H9 (cell line): ENCODE data around the gene PIM3. TPM values are rescaled to one million over a fixed set of nuclear protein-coding genes. Genes with fewer than 3 reads are reported as not detected.

Experiments used
- DNase-seq: peaks from one replicate; pipeline ENCODE4 v3.0.0-alpha.2; 2017
- H2AFZ ChIP-seq: one replicate; pipeline ENCODE4 v1.6.1; 2013; ENCODE audit warnings: mild to moderate bottlenecking, low read length, control low read depth, moderate library complexity
- H2AK5ac ChIP-seq: 2 replicates; pipeline ENCODE4 v1.6.1; 2013; ENCODE audit warnings: low read length, control low read depth, mixed read lengths; ENCODE audit not compliant: insufficient read length
- H2BK120ac ChIP-seq: one replicate; pipeline ENCODE4 v1.6.1; 2013; ENCODE audit warnings: low read depth, mild to moderate bottlenecking, low read length, control low read depth, inconsistent platforms; ENCODE audit not compliant: poor library complexity, severe bottlenecking
- H2BK12ac ChIP-seq: 2 replicates; pipeline ENCODE4 v1.6.1; 2013; ENCODE audit warnings: low read length, control low read depth, mixed read lengths, low read depth; ENCODE audit not compliant: insufficient read length
- H2BK15ac ChIP-seq: 2 replicates; pipeline ENCODE4 v1.6.1; 2013; ENCODE audit warnings: low read depth, low read length, control low read depth
- H2BK20ac ChIP-seq: one replicate; pipeline ENCODE4 v1.6.1; 2013; ENCODE audit warnings: low read depth, mild to moderate bottlenecking, low read length, control low read depth, inconsistent platforms; ENCODE audit not compliant: poor library complexity, severe bottlenecking
- H2BK5ac ChIP-seq: 2 replicates; pipeline ENCODE4 v1.6.1; 2013; ENCODE audit warnings: low read length, control low read depth, mixed read lengths; ENCODE audit not compliant: insufficient read length
- H3K14ac ChIP-seq: 2 replicates; pipeline ENCODE4 v1.6.1; 2013; ENCODE audit warnings: low read length, control low read depth; ENCODE audit not compliant: insufficient read depth
- H3K18ac ChIP-seq: 2 replicates; pipeline ENCODE4 v1.6.1; 2013; ENCODE audit warnings: low read depth, mild to moderate bottlenecking, mixed read lengths, low read length, control low read depth; ENCODE audit not compliant: insufficient read length
- H3K23ac ChIP-seq: 2 replicates; pipeline ENCODE4 v1.6.1; 2013; ENCODE audit warnings: low read length, control low read depth, mixed read lengths, low read depth; ENCODE audit not compliant: insufficient read length
- H3K23me2 ChIP-seq: 2 replicates; pipeline ENCODE4 v1.6.1; 2013; ENCODE audit warnings: low read depth, mild to moderate bottlenecking, mixed read lengths, low read length, control low read depth; ENCODE audit not compliant: insufficient read length, poor library complexity, severe bottlenecking
- H3K27ac ChIP-seq: 2 replicates; pipeline ENCODE4 v1.5.1; 2013; ENCODE audit warnings: low read length, control low read depth, mixed read lengths, low read depth; ENCODE audit not compliant: insufficient read length
- H3K27me3 ChIP-seq: 2 replicates; pipeline ENCODE4 v1.6.1; 2013; ENCODE audit warnings: low read length, control low read depth, inconsistent platforms; ENCODE audit not compliant: insufficient read depth
- H3K4ac ChIP-seq: 2 replicates; pipeline ENCODE4 v1.6.1; 2013; ENCODE audit warnings: low read depth, mild to moderate bottlenecking, control low read depth, inconsistent platforms, low read length, moderate library complexity
- H3K4me1 ChIP-seq: 2 replicates; pipeline ENCODE4 v1.6.1; 2013; ENCODE audit warnings: low read length, control low read depth, inconsistent platforms; ENCODE audit not compliant: insufficient read depth
- H3K4me2 ChIP-seq: 2 replicates; pipeline ENCODE4 v1.6.1; 2013; ENCODE audit warnings: low read length, control low read depth, mixed read lengths; ENCODE audit not compliant: insufficient read length, insufficient read depth
- H3K56ac ChIP-seq: 2 replicates; pipeline ENCODE4 v1.6.1; 2013; ENCODE audit warnings: low read depth, mild to moderate bottlenecking, mixed read lengths, low read length, control low read depth; ENCODE audit not compliant: insufficient read length
- H3K79me1 ChIP-seq: 2 replicates; pipeline ENCODE4 v1.6.1; 2013; ENCODE audit warnings: low read depth, mild to moderate bottlenecking, moderate library complexity, low read length, control low read depth, inconsistent platforms; ENCODE audit not compliant: insufficient read depth, poor library complexity, severe bottlenecking
- H3K79me2 ChIP-seq: 2 replicates; pipeline ENCODE4 v1.6.1; 2013; ENCODE audit warnings: low read length, control low read depth, inconsistent platforms; ENCODE audit not compliant: insufficient read depth
- H3K9ac ChIP-seq: 2 replicates; pipeline ENCODE4 v1.6.1; 2013; ENCODE audit warnings: low read length, control low read depth, mixed read lengths; ENCODE audit not compliant: insufficient read length; ENCODE audit errors: extremely low read depth
- H3K9me3 ChIP-seq: one replicate; pipeline ENCODE4 v1.6.1; 2013; ENCODE audit warnings: low read depth, low read length, inconsistent platforms; ENCODE audit not compliant: control insufficient read depth
- H3T11ph ChIP-seq: one replicate; pipeline ENCODE4 v1.6.1; 2013; ENCODE audit warnings: mild to moderate bottlenecking, low read length, control low read depth, inconsistent platforms
- H4K20me1 ChIP-seq: one replicate; pipeline ENCODE4 v1.6.1; 2013; ENCODE audit not compliant: control insufficient read depth, insufficient read length, insufficient read depth
- H4K5ac ChIP-seq: 2 replicates; pipeline ENCODE4 v1.6.1; 2013; ENCODE audit warnings: low read depth, mild to moderate bottlenecking, mixed read lengths, low read length, control low read depth; ENCODE audit not compliant: insufficient read length
- H4K8ac ChIP-seq: replicated peaks from 2 replicates; pipeline ENCODE4 v1.6.1; 2013; ENCODE audit warnings: low read length, control low read depth, mixed read lengths, low read depth; ENCODE audit not compliant: insufficient read length
- H4K91ac ChIP-seq: 2 replicates; pipeline ENCODE4 v1.6.1; 2013; ENCODE audit warnings: low read depth, mild to moderate bottlenecking, moderate library complexity, mixed read lengths, low read length, control low read depth; ENCODE audit not compliant: insufficient read length
- H3K27ac Mint-ChIP-seq, 3 experiments: 2 replicates in 2 of 3; 3 replicates in 1 of 3; pipeline ENCODE4 v1.8.0; 2020 to 2021; ENCODE audit warnings: mixed read lengths in 3 of 3, mild to moderate bottlenecking in 1 of 3, moderate library complexity in 1 of 3
- H3K27me3 Mint-ChIP-seq: 2 replicates; pipeline ENCODE4 v1.8.0; 2021; ENCODE audit warnings: low read depth, mild to moderate bottlenecking, moderate library complexity, mixed read lengths
- H3K36me3 Mint-ChIP-seq, 3 experiments: 2 replicates in 2 of 3; 3 replicates in 1 of 3; pipeline ENCODE4 v1.8.0; 2020 to 2021; ENCODE audit warnings: low read depth in 3 of 3, mixed read lengths in 3 of 3; ENCODE audit not compliant: insufficient read depth in 1 of 3
- H3K4me1 Mint-ChIP-seq, 2 experiments: 2 replicates each; pipeline ENCODE4 v1.8.0; 2020; ENCODE audit warnings: mixed read lengths in 2 of 2
- H3K4me3 Mint-ChIP-seq, 2 experiments: 2 replicates in 1 of 2; 3 replicates in 1 of 2; pipeline ENCODE4 v1.8.0; 2020 to 2021; ENCODE audit warnings: mild to moderate bottlenecking in 2 of 2, mixed read lengths in 2 of 2, moderate library complexity in 1 of 2
- H3K9me3 Mint-ChIP-seq, 2 experiments: 2 replicates in 1 of 2; 3 replicates in 1 of 2; pipeline ENCODE4 v1.8.0; 2020; ENCODE audit warnings: mild to moderate bottlenecking in 2 of 2, mixed read lengths in 2 of 2, moderate library complexity in 1 of 2
- CTCF ChIP-seq: fragments of 200-600 bp; sonication (generic); conservative IDR thresholded peaks from 3 replicates; pipeline ENCODE4 v1.8.0; 2021; ENCODE audit warnings: antibody characterized with exemption, mild to moderate bottlenecking
- WGBS: extraction: QIAGEN DNeasy Blood & Tissue Kit; methylation state at CpG from one replicate; pipeline ENCODE4 v1.1.7; 2013; ENCODE audit warnings: missing lambda C conversion rate, low lambda C conversion rate, mixed read lengths; ENCODE audit not compliant: insufficient read length; ENCODE audit errors: extremely low coverage; 5-methylcytosine and 5-hydroxymethylcytosine counted together
- total RNA-seq: library from RNA; stranded (reverse); gene quantifications from 2 replicates; pipeline ENCODE4 v1.2.1, GENCODE V29; 2021

The PIM3 gene
- total RNA-seq, 1 experiment from 2014 or later = 43.4 TPM

- H2BK15ac ChIP-seq = no peak overlapping the region
These were observed 10.7 kb upstream of the PIM3 start for GRCh38 chr22:49949914-49950292.

More at GRCh38 chr22:49949914-49950292, 10.7 kb upstream of the PIM3 start:
- no peaks in the 10 kb centered on the region for H3K9me3 ChIP-seq
- H3T11ph ChIP-seq = no peak overlapping the region
- no peak overlapping the region for H3K9ac ChIP-seq
- no peaks in the 10 kb centered on the region for H3K79me1 ChIP-seq
- no peak overlapping the region for H3K18ac ChIP-seq
- H3K27ac ChIP-seq = no peak overlapping the region
- no peak overlapping the region for H3K4ac ChIP-seq
- H4K8ac ChIP-seq = no peak overlapping the region
- Mint-ChIP-seq H3K36me3 (no peaks in the 10 kb centered on the region), H3K4me3 (no peak overlapping the region), H3K27me3 (no peaks in the 10 kb centered on the region), H3K27ac (peak overlapping the region in 1 of 3 experiments; percentile 52; a peak in 1 of 7 replicates), H3K9me3 (no peaks in the 10 kb centered on the region), H3K4me1 (peaks cover 13 to 30% of the 10 kb centered on the region in 2 experiments)
- H3K14ac ChIP-seq = no peak overlapping the region
- DNase-seq = no peak
- no peak overlapping the region for H4K91ac ChIP-seq
- H3K4me2 ChIP-seq = no peak overlapping the region
- WGBS = no CpG with 5 or more reads among the region's 11 CpGs
- no peak overlapping the region for H2AK5ac ChIP-seq
- no peak overlapping the region for H3K23ac ChIP-seq
- no peak overlapping the region for H2BK5ac ChIP-seq
- H2BK20ac ChIP-seq = no peak overlapping the region
- no peaks in the 10 kb centered on the region for H3K27me3 ChIP-seq
- no peaks in the 10 kb centered on the region for H3K4me1 ChIP-seq
- TF ChIP-seq CTCF = no peak
- no peaks in the 10 kb centered on the region for H4K20me1 ChIP-seq
- no peak overlapping the region for H4K5ac ChIP-seq
- H2AFZ ChIP-seq = no peak overlapping the region
- H2BK12ac ChIP-seq = no peak overlapping the region
- no peak overlapping the region for H2BK120ac ChIP-seq
- no peaks in the 10 kb centered on the region for H3K79me2 ChIP-seq
- no peaks in the 10 kb centered on the region for H3K23me2 ChIP-seq
- no peak overlapping the region for H3K56ac ChIP-seq
